ENCODE results near the gene CNIH3.
"Not testable (repeated sequence)": the region's sequence is repeated elsewhere in the genome, so short reads cannot be mapped to it uniquely, and the experiment has no call there.

The CNIH3 gene

DNA sequence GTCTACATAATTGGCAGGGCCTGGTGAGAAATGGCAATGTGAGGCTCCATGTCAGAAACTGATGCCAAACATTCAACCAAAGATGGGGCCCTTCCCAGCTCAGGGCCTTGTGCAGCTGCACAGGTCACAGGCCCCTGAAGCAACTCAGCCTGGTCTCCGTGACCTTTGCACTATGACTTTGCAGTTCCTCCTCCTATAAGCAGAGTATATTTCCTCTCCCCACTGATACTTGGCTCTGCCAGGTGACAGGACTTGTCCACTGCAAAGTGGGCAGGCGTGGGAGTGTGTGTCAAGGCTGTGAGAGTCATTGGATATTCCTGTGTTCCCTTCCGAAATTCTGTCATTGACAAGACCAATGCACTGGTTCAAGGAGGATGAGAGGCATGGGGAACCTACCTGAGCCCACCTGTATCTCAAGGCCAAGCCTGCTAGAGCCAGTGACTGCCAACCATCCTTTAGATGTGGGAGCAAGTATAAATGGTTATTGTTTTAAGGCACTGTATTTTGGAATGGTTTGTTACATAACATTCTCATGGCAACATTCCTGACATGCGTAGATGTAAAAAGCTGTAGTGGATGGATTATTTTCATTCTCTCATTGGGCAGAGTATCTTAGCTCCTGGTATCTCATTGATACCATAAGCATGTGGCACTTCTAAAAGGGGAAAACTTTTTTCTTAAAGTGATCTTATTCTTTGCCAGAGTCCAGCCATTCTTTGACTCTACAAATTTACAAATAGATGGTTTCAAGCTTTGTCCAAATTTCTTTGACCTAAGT is 75.2 kb downstream of the CNIH3 start:
- no peak for DNase-seq

DNA sequence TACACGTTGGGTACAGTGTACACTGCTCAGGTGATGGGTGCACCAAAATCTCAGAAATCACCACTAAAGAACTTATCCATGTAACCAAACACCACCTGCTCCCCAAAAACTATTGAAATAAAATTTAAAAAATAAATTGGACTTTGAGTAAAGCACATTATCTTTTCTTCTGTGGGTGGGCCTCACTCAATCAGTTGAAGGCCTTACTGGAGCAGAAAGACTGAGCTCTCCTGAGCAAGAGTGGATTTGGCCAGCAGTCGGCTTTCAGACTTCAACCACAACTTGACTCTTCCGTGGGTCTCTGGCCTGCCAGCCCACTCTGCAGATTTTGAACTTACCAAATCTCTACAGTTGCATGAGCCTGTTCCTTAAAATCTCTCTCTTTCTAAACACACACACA is 78.9 kb downstream of the CNIH3 start:
- no peak for DNase-seq

DNA sequence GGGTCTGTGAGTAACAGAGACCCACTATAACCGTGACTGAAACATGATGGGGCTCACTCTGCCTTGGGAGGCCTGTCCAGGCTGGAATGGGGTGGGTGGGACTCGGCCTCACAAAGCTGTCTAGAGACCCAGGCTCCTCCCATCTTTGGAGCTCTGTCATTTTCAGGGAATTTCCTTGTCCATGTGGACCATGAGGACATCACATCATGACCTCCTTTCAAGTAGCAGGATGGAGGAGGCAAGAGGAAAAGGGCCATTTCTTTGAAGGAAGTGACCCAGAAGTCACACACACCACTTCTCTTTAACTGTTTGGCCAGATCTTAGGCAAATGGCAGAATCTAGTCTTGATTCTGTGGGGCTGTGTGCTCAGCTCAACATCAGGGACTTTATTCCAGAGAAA is 79.9 kb downstream of the CNIH3 start:
- DNase-seq = no peak

DNA sequence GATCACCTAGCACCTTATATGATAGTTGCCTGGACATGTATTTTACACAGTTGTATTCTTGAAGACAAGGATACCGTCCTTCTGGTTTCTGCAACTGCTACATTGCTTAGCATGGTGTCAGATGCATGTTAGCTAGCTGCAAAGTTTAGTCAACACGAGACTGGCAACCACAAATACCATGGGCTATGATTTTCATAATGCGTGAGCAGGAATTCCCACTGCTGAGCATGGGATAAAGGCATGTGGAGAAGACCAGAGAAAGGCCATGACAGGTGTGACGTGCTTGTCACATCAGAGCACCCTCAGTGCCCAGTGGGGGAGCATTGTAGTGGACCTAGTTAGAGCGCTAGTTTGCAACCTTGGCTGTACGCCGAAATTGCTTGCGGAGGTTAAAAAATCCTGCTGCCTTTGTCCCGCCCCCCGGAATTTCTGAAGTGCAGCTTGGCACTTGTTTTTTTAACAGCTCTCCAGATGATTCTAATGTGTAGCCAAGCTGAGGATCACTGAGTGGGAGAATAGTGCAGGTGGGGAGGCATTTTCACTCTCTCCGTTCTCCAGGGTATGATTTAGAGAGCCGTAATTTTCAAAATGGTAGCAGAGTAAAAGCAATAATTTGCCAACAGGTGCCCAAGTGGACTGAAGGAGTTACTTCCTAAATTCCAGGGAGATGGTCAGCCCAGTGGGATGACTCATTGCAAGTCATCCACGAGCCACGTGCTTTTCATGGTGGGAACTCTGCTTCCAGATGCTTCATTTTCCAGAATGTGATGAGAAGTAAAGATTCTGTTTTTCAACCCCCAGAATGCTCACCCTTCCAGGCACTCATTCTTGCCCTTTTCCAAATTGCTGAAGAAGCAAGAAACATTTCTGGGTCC is 81.0 kb downstream of the CNIH3 start:
- DNase-seq = peak; percentile 73

DNA sequence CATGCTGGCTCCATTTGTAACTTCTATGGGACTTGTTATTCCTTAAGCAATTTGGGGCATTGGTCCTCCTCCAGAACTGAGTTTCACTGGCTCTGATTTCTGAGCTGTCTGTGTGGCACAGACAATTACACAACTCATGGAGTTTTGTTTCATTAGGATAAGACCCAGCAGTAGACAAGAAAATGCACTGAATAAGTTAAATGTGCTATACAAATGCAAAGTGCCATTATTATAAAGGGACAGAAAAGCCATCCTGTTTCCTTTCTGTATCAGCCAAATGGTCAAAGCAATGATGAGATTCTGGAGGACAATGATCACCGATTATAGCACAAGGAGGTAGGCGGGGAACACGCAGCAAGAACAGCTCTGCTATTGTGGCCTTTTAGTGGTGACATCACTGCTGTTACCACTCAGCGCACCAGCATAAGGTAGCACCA is 81.9 kb downstream of the CNIH3 start:
- no peak for DNase-seq

DNA sequence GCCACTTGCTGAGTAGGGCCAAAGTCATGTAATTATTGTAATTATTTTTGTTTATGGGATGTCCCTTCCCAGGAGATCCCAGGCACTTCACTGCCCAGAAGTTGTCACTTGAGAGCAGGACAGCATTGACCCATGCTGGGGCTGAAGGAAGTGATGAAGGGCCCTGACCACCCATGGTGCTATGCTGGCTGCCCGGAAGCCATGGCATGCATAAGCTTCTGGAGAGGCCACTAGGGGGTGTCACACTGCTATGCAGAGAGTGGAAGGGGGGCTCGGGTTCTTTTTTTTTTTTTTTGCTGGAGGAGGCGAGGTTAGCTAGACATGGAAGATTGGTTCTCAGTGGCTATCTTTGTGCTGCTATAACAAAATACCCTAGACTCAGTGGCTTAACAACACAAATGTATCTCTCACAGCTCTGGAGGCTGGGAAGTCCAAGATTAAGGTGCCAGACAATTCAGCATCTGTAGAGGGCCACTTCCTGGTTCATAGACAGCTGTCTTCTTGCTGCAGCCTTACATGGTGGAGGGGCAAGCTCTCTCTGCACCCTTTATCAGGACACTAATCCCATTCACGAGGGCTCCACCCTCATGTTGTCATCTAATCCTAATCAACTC is 84.9 kb downstream of the CNIH3 start:
- DNase-seq = peak; percentile 33

DNA sequence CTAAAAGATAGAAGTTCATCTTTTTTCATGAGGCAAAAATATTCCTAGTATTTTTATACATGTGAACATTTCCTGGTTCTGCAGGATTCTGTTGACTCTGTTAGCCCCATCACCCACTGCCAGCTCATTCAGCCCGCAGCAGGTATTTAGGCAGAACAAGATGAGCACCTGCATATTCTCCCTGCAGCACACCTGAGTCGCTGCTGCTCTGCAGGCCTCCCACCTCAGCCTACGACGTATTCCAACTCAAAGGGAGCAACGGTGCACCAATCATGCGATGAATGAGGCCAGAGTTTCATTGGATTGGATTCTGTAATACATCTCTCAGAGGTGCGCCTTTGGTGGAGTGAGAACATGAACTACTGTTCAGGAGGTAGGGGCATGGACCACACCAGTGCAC is 87.6 kb downstream of the CNIH3 start:
- no peak for DNase-seq

DNA sequence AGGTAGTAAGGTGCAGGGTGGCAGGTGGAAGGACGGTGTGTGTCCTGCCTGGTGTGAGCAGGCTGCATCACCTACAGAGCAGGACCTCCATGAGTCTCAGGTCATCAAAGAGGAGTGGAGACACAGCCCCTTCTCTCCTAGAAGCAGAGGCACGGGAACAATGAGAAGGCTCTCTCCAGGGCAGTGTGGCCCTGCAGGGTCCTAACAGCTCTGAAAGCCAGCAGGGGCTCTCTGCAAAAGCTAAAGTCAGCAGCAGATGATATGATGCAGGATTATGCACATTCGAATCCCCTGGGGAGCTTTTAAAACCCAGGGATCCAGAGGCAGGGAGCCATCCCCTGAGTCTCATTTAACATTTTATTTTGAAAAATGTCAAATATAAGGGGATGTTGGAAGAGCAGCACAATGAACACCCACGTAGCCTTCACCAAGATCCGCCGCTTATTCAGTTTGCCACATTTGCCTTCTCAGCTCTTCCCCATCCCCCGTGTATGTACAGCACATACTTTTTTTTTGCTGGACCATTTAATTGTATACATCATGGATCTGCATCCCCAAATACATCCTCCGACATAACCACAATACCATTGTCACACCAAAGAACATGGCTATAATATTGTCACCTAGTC is 88.1 kb downstream of the CNIH3 start:
- no peak for DNase-seq

DNA sequence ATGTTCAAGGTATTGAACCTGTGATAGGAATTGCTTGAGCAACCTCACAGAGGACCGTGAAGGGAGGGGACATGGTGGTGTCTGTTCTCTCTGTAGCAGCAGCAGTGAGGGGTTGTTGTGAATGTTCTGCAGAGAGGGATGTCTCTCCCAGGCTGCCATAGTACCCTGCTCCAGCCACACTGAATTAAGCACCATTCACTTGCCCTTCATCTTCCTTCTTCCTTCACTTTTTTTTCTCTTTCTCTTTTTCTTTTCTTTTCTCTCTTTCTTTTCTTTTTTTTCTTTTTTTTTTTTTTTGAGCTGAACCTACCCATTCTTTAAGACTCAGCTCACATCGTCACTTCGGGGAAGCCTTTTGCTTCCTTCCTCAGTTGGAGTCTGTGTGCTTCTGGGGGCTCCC is 89.5 kb downstream of the CNIH3 start:
- DNase-seq = no peak

DNA sequence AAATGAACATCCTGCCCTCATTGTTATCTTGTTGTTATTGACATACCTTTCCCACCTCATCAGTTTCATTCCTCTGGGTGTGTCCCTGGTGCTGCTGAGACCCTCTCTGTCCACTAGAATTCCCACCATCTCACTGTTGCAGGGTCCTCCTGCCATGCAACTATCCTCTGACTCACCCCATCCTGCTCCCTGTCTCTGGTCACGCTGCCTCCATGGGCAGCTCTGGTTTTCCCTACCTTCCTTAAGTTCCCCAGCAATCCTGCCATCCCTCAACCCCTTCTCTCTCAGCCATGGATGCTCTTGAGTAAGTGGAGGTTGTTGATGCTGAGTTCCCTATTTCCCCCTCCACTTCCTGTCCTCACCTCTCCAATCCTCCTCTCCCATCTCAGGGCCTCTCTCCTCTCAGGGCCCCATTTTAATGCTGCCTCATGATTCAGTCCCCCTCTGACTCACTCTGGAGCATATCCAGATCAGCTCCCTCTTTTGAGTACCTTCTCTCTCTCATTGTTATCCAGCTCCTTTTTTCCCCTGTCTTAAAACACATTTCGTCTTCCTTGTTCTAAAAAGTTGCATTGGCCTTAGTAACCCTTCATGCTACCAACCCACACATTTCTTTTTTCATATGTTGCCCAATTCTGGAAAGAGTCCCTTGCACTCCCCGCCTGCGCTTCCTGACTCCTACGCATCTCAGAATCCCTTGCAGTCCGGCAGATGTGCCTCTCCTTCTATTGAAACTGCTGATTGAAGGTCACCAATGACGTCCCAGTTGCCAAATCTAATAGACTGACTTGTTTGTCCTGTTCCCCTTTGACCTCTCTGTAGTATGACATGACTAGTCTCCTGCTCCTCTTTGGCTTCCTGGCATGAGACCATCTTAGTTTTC is 92.0 kb downstream of the CNIH3 start:
- peak; percentile 89 for DNase-seq

DNA sequence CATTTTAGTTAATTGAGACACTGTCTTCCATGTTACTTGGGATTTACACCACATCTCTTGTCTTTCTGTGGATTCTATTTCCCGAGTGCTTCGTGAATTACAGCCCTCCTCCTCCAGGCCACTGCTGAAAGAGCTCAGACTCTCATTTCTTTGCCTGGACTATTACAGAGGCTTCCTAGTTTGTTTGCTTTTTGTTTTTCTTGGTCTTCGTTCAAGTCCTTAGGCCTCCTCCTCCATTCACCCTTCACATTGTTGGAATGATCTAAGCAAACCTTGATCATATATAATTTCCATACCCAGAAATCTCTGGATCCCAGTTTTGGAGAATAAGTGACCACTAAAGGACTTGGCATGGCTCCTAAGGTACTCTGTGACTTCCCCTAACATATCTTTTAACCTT is 94.1 kb downstream of the CNIH3 start:
- peak; percentile 23 for DNase-seq

DNA sequence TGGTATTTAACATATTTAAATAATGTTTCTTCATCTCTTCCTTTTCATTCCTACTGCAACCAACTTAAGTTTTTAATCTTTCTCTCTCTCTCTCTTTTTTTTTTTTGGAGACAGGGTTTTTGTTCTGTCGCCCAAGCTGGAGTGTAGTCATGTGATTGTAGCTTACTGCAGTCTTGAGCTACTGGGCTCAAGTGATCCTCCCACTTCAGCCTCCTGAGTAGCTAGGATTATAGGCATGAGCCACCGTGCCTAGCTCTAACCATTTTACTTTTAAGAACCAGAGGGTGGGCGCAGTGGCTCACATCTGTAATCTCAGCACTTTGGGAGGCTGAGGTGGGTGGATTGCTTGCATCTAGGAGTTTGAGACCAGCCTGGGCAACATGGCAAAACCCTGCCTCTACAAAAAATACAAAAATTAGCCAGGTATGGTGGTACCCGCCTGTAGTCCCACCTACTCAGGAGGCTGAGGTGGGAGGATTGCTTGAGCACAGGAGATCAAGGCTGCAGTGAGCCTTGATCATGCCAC is 95.2 kb downstream of the CNIH3 start:
- not testable (repeated sequence) for DNase-seq

DNA sequence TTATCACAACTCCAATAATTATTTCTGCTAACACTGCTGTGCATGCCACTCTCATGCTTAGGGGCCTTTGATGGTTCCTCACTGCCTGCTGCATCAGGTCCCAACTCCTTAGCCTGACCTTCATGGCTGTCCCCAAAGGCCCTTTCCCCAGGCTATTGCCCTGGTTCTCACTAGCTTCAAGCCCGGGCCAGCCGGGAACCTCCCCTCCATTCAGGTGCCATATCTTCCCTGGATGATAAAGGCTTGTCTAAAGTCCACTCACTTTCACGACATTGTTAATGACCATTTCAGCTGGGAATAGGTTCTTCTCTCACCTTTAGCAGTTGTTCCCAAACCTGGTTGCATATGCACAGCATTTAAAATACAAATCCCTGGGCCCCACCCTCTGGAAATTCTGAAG is 95.8 kb downstream of the CNIH3 start:
- no peak for DNase-seq

DNA sequence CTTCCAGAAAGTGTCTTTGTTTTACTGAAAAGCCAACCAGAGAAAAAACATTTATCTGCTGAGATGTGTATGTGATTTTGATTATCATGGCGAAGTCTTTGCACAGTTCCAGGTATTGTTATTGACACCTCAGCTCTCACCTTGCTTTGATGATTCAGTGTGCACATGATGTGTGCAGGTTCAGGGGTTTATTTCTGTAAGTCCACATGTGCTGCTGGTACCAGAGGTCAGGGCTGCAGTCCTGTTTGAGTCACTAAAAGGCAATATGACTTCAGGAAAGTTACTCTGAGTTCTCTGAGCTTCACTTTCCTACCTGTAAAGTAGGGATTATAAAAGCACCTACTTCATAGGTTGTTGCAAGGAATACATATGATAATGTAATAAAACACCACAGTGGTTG is 97.1 kb downstream of the CNIH3 start:
- DNase-seq = no peak

DNA sequence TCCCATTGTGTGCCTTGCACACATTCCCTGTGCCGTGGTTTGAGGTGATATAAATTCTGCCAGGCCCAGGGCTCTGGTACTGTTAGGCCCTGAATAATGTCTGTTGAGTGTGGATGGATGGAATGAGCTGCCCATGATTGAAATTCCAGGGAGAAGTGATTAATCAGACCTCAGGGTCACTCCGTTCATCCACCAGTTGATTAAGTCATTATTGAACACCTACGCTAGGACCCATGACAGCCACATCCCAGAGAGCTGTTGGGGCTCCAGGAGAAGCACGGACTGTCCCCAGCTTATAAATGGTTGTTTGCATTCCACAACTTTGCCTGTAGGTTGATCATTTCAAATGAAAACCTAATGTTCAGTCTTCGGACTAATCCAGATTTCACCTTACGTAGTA is 98.4 kb downstream of the CNIH3 start:
- no peak for DNase-seq

DNA sequence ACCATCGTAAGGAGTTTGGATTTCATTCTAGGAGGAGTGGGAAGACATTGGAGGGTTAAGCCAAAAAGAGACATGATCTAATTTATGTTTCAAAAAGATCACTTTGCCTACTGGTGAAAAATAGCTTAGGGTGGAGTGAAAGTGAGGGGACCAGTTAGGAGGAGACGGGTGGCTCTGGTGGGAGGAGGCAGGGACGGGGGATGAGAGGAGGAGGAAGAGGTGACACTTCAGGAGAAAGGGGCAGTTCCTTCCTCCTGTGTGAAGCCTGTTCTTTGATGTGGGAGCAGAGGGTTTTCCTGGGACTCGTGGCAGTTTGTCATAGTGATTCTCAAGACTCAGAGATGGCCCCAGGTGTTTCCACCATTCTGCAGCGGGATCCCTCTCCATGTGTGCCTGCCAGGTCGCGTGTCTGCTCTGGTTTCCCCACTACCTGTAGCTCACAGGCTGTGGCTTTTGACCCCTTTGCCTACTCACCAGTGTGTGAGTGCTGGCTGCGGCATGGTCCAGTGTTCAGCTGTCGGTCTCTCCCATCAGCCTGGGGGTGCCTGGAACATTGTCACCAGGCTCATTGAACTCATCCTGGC is 102.4 kb downstream of the CNIH3 start:
- DNase-seq = no peak

DNA sequence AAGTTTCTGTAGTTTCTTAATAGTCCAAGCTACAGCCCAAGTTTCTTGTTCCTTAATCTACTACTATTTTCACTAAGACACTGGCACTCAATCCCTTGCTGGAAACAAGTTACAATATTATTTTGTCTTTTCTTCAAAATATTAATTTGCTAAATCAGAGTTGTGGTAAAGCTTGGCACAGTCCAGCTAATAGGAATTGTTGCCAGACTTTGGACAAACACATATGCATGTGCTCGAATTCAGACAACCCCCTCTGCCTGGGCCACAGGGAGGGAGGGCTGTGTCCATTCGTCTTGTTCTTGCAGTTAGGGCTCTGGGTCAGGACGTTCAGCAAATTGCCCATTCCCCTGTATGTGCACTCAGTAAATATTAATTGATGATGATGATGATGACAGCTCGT is 103.6 kb downstream of the CNIH3 start:
- DNase-seq = no peak

DNA sequence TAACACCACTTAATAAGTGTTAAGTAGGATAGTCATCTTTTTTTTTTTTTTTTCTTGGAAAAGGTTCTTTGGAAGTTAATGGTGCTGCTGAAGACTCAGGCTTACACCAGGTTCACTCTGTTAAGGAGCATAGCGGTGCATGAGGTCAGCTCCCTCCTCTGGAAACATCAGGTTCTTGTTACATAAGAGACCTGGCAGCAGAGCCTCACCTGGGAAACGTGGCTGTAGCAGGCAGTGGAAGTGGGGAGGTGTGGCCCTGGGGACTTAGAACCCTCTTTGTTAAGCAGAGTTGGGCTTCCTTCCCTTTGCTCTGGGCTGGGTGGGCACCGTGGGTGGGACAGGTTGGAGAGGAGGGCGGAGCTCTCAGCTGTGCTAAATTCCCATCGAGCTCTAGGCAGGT is 104.1 kb downstream of the CNIH3 start:
- no peak for DNase-seq

DNA sequence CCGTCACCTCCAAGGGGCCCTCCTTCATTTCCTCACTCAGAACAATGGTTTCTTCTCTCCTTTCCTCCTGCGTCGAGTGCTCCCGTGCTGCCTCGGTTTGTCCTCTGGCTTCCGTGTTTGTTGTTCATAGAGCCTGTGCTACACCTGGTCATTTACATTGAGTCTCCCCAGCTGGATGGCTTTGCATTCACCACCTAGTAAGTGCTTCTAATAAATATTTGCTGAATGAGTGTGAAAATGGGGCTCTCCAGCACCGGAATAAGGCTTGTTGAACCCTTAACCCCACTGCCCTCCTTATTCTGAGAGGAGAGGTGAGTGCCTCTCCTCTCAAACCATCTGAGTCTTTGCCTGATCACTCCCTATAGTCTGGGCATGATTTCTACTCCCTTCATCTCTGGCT is 104.9 kb downstream of the CNIH3 start:
- DNase-seq = no peak

DNA sequence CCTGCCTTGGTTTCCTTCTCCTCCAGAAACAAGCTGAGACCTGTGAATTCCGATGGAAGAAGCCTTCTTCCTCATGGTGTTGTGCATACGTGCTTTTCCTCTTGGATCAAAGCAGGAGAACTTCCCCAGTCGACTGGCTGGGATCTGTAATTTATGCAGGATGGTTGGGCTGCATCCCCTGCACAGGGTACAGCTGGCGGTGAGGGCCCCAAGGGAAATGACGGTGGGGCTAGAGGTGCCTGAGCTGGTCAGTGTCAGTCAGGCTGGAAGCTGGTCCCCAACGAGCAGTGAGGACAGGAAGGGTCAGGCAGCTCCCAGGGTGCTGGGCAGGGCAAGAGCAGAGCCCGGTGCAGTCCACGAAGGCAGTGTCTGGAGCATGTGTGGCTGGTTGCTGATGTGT is 106.7 kb downstream of the CNIH3 start:
- no peak for DNase-seq

DNA sequence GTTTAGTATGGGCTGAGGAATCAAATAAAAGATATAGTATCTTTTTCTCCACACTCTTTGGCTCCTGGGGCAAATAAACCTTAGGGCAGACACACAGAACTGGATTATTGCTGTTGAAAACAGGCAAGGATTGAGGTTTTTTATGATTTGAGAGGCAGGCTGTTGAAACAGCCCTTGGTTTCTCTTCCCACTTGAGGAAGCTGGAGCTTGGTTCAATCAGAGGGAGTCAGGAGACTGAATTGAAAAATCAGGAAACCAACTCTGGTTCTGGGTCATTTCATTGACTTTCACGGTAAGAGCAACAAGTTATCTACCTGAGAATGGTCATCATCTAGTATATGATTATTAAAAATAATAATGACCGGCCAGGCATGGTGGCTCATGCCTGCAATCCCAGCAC is 108.4 kb downstream of the CNIH3 start:
- no peak for DNase-seq
